SH-SY5Y (cell line): ENCODE data around the gene ZMIZ1.

ENCODE experiments used
- GATA2 ChIP-seq: IDR thresholded peaks from 2 replicates; pipeline ENCODE4 v1.6.1; 2011; ENCODE audit warnings: mild to moderate bottlenecking, low read depth, low read length
- GATA3 ChIP-seq: IDR thresholded peaks from 2 replicates; pipeline ENCODE4 v1.6.1; 2011; ENCODE audit warnings: low read depth, mild to moderate bottlenecking, low read length, moderate library complexity

The ZMIZ1 gene

DNA sequence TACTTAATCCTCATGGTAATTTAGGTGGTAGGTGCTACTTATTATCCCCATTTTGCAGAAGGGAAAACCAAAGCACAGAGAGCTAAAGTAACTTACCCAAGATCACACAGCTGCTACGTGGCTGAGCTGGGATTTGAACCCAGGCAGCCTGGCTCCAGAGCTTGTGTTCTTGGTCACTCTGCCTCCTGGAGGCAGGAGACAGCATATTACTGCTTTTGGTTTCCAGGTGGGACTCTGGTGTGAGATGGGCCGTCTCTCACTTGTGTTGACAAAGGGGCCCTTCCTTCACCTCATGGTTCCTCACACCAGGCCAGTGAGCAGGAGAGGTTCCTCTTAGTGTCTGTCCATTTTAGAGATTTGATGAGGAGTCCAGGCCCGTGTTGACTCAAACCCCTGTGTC, 198.7 kb downstream of the ZMIZ1 start:
- TF ChIP-seq GATA3 (no peak), GATA2 (no peak)

- no peak for TF ChIP-seq GATA2
- no peak for TF ChIP-seq GATA3
Observed at GRCh38 chr10:79268161-79268601, 199.4 kb downstream of the ZMIZ1 start.

DNA sequence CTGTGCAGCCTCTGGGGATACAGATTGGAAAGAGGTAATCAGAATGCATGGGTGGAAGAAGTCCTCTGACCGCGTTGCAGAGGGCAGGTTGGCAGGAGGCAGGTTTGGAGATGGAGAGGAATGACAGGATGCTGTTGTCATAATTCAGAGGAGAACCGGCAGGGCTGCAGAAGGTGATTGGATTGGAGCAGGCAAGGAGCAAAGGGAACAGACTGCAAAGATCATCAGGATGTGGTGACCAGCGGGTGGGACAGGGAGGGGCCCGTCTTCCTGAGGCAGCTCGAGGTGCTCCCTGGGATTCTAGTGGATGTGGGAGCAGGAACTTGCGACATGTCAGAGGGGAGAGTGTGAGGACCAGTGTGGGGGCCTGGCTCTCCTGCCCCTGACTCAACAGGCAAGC, 200.0 kb downstream of the ZMIZ1 start:
- no peak for TF ChIP-seq GATA3
- TF ChIP-seq GATA2 = no peak

DNA sequence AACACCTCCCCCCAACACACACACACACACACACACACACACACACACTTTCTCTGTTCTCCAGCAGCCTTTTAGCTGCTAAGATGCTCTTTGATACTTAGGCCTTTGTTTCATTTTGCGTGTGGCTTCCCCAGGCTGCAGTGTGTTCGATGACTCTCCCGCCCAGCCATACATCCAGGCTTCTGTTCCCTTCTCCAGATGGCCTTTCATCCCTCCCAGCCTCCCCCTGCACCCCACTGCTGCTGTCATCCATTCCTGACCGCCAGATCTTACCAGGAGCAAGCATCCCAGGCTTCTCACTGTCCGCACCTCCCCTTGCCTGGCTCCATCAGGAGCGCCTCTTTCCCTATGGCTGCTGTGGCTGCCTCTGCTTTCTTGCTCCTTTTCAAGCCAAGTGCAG, 200.7 kb downstream of the ZMIZ1 start:
- TF ChIP-seq GATA2 (no peak), GATA3 (no peak)

DNA sequence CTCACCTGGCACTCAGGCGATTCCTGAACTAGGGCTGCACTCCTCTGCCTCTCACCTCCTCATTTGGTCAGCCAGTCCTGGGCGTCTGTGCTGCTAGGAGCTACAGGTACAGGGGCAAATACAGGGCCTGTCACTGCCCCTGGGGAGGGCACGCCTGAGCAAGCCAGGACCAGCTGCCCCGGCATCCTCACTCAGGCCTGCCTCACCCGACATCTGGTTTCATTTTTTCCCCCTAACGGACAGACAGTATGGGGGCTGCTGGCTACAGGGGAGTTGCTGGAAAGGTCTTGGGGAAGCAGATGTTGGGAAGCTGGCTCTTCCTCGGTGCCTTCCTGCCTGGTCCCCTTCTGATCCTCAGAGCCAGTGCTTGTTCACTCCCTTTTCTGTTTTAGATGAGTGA, 201.2 kb downstream of the ZMIZ1 start:
- TF ChIP-seq GATA2 (no peak), GATA3 (no peak)

DNA sequence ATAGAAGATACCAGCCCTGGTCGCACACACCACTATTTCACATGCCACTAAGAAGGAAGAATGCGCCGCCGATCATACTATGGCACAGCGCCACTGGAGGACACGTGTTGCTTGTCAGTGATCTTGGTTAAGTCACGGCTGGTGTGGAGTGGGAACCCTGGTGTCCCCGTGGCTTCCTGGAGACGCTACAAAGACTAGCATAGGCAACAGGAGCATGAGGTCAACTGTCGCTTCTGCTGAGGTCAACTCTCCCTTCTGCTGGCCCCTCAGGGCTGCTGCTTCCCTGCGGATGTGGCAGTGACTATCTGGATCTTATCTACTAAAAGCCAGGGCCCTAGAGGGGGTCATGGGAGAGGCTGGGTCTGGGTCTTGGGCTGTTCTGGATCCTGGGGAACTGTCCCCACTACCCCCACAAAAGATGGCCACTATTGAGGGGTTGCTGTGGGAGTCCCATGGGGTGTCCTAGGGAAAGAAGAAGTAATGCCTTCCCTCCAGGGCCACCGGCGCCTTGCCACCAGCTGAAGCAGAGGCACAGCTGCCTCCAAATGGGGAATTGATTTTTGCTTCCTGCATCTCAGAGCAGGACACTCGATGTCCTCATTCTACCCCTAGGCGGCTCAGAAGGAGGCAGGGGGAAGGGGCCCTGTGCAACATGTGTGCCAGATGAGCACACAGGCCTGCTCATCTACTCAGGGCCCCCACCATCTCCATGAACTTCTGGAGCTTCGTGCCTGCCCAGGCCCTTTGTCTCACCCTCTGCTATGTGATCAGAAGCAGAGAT, 201.9 kb downstream of the ZMIZ1 start:
- TF ChIP-seq GATA2 (peak; percentile 64), GATA3 (no peak)

- TF ChIP-seq GATA3 (no peak), GATA2 (no peak)
Observed at GRCh38 chr10:79272353-79272752, 203.6 kb downstream of the ZMIZ1 start.

DNA sequence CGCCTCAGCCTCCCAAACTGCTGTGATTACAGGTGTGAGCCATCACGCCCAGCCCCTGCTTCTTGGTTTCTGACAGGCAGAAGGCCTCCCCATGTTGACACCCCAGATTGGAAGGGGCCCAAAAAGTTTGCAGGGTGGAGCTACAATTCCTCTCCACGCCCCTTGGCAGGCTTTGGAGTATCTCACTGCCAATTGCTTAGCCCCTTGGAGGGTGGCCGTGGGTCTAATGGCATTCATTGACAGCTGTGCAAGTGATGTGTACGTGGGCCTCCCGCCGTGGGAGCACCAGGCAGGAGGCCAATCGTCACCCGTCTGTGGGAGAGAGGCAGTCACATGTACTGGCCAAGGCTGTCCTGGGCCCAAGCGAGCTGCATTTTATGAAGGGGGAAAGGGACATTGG, 204.8 kb downstream of the ZMIZ1 start:
- no peak for TF ChIP-seq GATA2
- TF ChIP-seq GATA3 = no peak

DNA sequence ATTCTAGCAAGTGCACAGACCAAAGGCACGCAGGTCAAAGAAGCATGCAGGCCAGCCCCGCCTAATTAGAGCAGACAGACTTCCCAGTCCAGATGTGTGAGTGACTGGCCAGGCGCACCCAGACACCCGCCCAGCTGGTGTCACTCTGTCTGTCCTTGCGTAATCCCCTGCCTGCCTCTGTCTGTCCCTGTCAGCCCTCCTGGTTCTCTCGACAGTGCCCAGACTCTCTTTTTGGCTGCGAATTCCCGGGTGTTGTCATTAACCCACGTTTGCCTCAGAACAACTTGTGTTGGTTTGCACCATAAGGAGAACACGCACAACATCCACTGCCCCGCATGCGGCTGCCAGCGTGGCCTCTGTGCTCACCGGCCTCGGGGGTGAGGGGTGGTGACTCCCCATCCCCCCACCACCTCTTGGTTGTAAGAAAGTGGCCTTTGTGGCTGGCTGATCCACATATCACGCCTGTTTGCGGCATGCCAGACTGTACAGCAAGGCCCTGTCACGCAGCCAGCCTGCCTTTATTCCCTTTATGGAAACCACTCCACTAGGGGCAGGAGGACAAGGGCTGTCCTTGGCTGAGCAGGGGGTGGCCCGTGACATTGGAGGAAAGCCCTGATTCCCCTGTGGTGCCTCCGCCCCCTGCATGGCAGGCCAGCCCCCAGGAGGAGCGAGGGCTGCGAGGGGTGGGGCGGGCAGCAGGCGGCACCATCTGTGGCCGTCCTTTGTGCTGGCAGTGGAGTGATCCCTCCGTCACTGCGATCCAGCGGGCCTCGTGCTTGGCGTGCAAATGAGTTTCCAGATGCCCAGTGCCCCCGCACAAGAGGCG, 205.7 kb downstream of the ZMIZ1 start:
- TF ChIP-seq GATA2 = no peak
- no peak for TF ChIP-seq GATA3

GRCh38 chr10:79275105-79275430, 206.3 kb downstream of the ZMIZ1 start:
- TF ChIP-seq GATA2 (no peak), GATA3 (no peak)

DNA sequence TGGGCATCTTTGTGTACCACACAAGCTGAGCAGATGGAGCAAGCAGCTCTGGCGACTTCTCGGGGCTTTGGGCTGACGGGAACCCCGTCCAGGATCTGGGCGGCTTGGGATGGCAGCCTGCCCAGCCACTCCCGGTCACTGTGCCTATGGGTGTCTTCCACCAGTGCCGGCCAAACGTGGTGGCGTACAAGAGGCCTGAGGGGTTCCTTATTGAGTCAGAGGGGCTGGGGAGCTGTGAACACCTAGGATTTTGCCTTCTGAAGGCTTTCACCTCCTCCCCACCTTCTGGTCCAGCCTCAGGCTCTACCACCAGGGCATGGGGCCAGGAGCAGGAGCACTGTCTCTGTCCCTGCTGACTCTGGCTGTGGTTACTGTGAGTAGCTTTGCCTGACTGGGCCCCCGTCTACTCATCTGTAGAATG, 206.7 kb downstream of the ZMIZ1 start:
- TF ChIP-seq GATA2 = no peak
- TF ChIP-seq GATA3 = no peak

DNA sequence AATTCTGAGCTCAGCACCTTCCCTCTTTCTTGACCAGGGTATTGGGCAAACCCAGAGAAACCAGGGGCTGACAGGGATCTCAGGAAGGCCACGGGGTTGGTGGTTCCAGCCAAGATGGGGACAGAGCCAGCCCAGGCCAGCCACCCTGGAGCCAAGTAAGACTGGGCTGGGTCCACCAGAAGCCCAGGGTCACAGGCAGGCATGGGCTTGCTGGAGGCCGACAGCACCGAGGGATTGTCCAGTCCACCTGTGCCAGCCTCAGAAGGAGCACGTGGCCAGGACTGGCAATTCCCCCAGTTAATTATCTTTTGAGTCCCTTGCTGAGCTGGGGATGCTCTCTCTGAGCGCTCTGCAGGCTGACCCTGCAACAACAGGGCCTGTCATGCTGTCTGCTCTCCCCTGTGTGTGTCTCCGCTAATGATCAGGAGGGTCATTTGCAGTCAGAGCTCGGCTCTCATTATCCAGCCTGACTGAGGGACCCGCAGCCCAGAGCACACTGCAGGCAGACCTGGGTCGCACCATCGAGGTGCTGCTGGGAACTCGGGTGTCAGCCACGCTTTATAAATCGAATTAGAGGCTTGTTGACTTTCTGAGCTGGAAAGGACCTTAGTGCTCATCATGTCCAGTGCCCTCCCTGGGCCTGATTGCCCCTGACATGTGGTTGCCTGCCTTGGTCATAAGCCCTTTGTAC, 209.0 kb downstream of the ZMIZ1 start:
- TF ChIP-seq GATA2 (no peak), GATA3 (no peak)

DNA sequence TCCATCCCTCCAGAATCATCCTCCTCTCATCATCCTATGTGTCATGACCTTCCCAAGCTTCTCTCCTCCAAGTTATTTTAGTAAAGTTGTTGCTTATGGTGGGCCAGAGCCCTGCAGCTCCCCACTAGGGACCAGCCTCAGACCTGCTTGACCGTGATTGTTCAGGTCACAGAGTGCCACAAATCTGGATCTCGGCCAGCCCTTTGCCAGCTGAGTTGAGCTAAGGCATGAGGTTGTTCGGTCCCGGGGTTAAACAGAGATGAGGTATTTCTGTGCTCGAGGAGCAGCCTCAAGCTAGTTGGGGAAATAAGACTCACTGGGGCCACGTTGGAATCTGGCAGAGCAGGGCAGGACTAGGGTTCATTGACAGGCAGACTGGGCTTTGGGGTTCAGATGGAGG, 212.2 kb downstream of the ZMIZ1 start:
- TF ChIP-seq GATA2 (no peak), GATA3 (no peak)

DNA sequence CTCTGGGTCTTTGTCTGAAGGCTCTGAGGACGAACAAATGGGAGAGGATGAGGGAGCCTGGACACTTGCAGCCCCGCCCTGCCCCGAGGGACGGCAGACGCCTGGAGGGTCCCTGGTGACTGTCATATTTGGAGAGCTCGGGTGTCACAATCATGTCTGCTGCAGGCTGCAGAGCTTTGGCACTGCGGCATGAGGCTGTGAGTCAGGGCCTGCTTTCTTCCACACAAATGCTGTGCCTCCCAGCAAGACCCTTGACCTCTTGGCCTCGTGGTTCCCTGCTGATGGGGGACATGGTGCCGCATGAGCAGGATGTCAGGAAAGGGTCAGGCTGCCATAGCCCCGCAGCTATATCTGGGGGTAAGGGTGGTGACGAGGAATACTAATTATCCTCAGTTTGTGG, 213.6 kb downstream of the ZMIZ1 start:
- TF ChIP-seq GATA2 (no peak), GATA3 (no peak)
